HepG2 (cell line): ENCODE results near the gene ECPAS. TPM values are rescaled to one million over a fixed set of nuclear protein-coding genes. Genes with fewer than 3 reads are reported as not detected.
A peak's percentile ranks its signal among the peaks of the same experiment; 100 is the strongest.

ENCODE experiments used
- DRAP1 ChIP-seq: IDR thresholded peaks from 2 replicates; pipeline ENCODE4 v1.6.1; 2016; ENCODE audit warnings: missing genetic modification reagents, missing compliant biosample characterization
- ISL2 ChIP-seq: sonication (generic); formaldehyde crosslinking; IDR thresholded peaks from 2 replicates; pipeline ENCODE4 v1.5.0; 2020; ENCODE audit warnings: missing genetic modification reagents
- MAFG ChIP-seq: sonication (generic); formaldehyde crosslinking; IDR thresholded peaks from 2 replicates; pipeline ENCODE4 v1.5.1; 2020; ENCODE audit warnings: mild to moderate bottlenecking, missing genetic modification reagents
- MIER2 ChIP-seq: IDR thresholded peaks from 2 replicates; pipeline ENCODE4 v1.6.1; 2016; ENCODE audit warnings: missing biosample characterization, missing genetic modification reagents
- MLXIP ChIP-seq: sonication (generic); formaldehyde crosslinking; IDR thresholded peaks from 2 replicates; pipeline ENCODE4 v1.9.0; 2021; ENCODE audit warnings: missing genetic modification reagents, borderline replicate concordance
- NAIF1 ChIP-seq: sonication (generic); formaldehyde crosslinking; IDR thresholded peaks from 2 replicates; pipeline ENCODE4 v1.5.0; 2020; ENCODE audit warnings: mild to moderate bottlenecking, missing genetic modification reagents, borderline replicate concordance
- NFYC ChIP-seq: IDR thresholded peaks from 2 replicates; pipeline ENCODE4 v1.6.1; 2016; ENCODE audit warnings: missing genetic modification reagents, missing compliant biosample characterization
- PBX2 ChIP-seq: IDR thresholded peaks from 2 replicates; pipeline ENCODE4 v1.6.1; 2016; ENCODE audit warnings: control low read depth
- POLR2G ChIP-seq: fragments of 200-400 bp; formaldehyde crosslinking; IDR thresholded peaks from 2 replicates; pipeline ENCODE4 v1.6.1; 2018; ENCODE audit warnings: mild to moderate bottlenecking, low read depth, low read length, moderate library complexity
- ZBTB10 ChIP-seq: sonication (generic); formaldehyde crosslinking; IDR thresholded peaks from 2 replicates; pipeline ENCODE4 v1.4.0; 2020; ENCODE audit warnings: missing genetic modification reagents, borderline replicate concordance
- ZFX ChIP-seq: sonication (generic); formaldehyde crosslinking; IDR thresholded peaks from 2 replicates; pipeline ENCODE4 v1.4.0; 2020; ENCODE audit warnings: mild to moderate bottlenecking, low read depth, missing genetic modification reagents, moderate library complexity
- ZIK1 ChIP-seq: sonication (generic); formaldehyde crosslinking; IDR thresholded peaks from 2 replicates; pipeline ENCODE4 v1.5.0; 2020; ENCODE audit warnings: mild to moderate bottlenecking, low read depth, missing genetic modification reagents, borderline replicate concordance
- ZMYM3 ChIP-seq: sonication (generic); formaldehyde crosslinking; IDR thresholded peaks from 2 replicates; pipeline ENCODE4 v1.5.1; 2020; ENCODE audit warnings: mild to moderate bottlenecking, missing genetic modification reagents
- ZNF143 ChIP-seq: sonication (generic); formaldehyde crosslinking; IDR thresholded peaks from 2 replicates; pipeline ENCODE4 v1.4.0; 2020; ENCODE audit warnings: missing genetic modification reagents
- ZNF292 ChIP-seq: sonication (generic); formaldehyde crosslinking; IDR thresholded peaks from 2 replicates; pipeline ENCODE4 v1.8.1; 2022; ENCODE audit warnings: mild to moderate bottlenecking, low read depth, missing genetic modification reagents, borderline replicate concordance
- ZNF574 ChIP-seq: sonication (generic); formaldehyde crosslinking; IDR thresholded peaks from 2 replicates; pipeline ENCODE4 v1.4.0; 2020; ENCODE audit warnings: missing genetic modification reagents
- ZNF883 ChIP-seq: sonication (generic); formaldehyde crosslinking; IDR thresholded peaks from 2 replicates; pipeline ENCODE4 v1.5.1; 2020; ENCODE audit warnings: mild to moderate bottlenecking, missing genetic modification reagents; ENCODE audit errors: not compliant biosample characterization
- ZNF891 ChIP-seq: sonication (generic); formaldehyde crosslinking; IDR thresholded peaks from 2 replicates; pipeline ENCODE4 v1.5.0; 2020; ENCODE audit warnings: mild to moderate bottlenecking, missing genetic modification reagents
- polyA plus RNA-seq, 8 experiments: library from polyadenylated mRNA; depleted of rRNA in 3 of 8; stranded (reverse) in 7 of 8; unstranded in 1 of 8; fragments of >200 nt; fragmentation: Illumina TruSeq in 4 of 8; extraction: Trizol in 4 of 8; gene quantifications; 2 replicates each; pipeline versions ENCODE4 v1.2.1 to v1.2.3, GENCODE V29; 2011 to 2016; ENCODE audit warnings: low read depth in 4 of 8, missing spikeins in 1 of 8, mixed read lengths in 1 of 8; ENCODE audit not compliant: insufficient read depth in 1 of 8
- total RNA-seq, 5 experiments: library from RNA; depleted of rRNA; stranded (reverse); fragments of >200 nt; fragmentation: Illumina TruSeq; extraction: Trizol; gene quantifications; 2 replicates each; pipeline ENCODE4 v1.2.3, GENCODE V29; 2016; ENCODE audit warnings: low read depth in 1 of 5

The ECPAS gene
- total and polyA plus RNA-seq, 2 of the 13 experiments (the other 11 are each of a cell fraction or from before 2014, with no cell fraction given) = 35.3 to 58.0 TPM

- TF ChIP-seq MLXIP = no peak
- TF ChIP-seq ZFX (CRISPR knock-in tag) = peak; percentile 6
- peak; percentile 24; the same call in 1 of the 2 replicates for TF ChIP-seq ISL2
- no peak for TF ChIP-seq ZBTB10
- 0 out of 2 replicates have a peak, but pooled peaks have one; percentile 4 for TF ChIP-seq MIER2 (CRISPR knock-in tag)
- TF ChIP-seq ZNF574 = peak; percentile 26; the same call in 1 of the 2 replicates
- 0 out of 2 replicates have a peak, but pooled peaks have one; percentile 36 for TF ChIP-seq ZIK1 (CRISPR knock-in tag)
- TF ChIP-seq ZMYM3 (CRISPR knock-in tag) = no peak
- peak; percentile 70; the same call in 1 of the 2 replicates for TF ChIP-seq ZNF891 (CRISPR knock-in tag)
- TF ChIP-seq ZNF292 (CRISPR knock-in tag) = peak; percentile 54; the same call in 1 of the 2 replicates
- TF ChIP-seq NFYC = peak; percentile 23; the same call in 1 of the 2 replicates
- TF ChIP-seq DRAP1 (CRISPR knock-in tag) = peak; percentile 64
- no peak for TF ChIP-seq ZNF883 (CRISPR knock-in tag)
- no peak for TF ChIP-seq ZNF143 (CRISPR knock-in tag)
- no peak for TF ChIP-seq MAFG (CRISPR knock-in tag)
- TF ChIP-seq NAIF1 (CRISPR knock-in tag) = peak; percentile 75; the same call in 1 of the 2 replicates
- TF ChIP-seq PBX2 (CRISPR knock-in tag) = no peak
- peak; percentile 63; the same call in 1 of the 2 replicates for TF ChIP-seq POLR2G
These were observed 41.1 kb upstream of the ECPAS start, which contains the start of gene ZNF483 (continued) for GRCh38 chr9:111525056-111525977.
